ENCODE measurements around the gene ABCC6. TPM values are rescaled to one million over a fixed set of nuclear protein-coding genes. Genes with fewer than 3 reads are reported as not detected.

ABCC6 gene
- polyA plus RNA-seq, 3 donors = 6.1 to 16.5 (median 14.7) TPM

DNA sequence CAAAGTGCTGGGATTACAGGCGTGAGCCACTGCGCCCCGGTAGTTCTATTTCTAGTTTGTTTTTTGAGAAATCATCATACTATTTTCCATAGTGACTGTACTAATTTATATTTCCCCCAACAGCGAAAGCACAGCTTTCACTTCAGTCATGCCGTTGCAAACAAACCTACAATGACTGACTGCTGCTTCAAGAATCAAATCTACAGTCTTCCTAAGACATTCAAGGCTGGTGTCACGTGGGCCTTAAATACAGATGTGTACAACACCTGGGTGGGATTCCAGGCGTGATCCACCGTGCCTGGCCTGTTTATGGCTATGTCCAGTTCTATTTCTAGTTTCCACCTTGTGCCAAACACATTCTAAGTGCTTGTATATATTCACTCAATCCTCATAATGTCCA lies 72.0 kb downstream of the ABCC6 start:
- peak overlapping the region in 1 of 7 donors; percentile 40 for H3K27ac Mint-ChIP-seq
- intact Hi-C loops (cut with micrococcal nuclease) = no loop called here
- H3K27me3 ChIP-seq (ENCODE audit: control insufficient read depth in 2 of 2, insufficient read depth in 2 of 2, low read length in 2 of 2) = no peaks in the 10 kb centered on the region
- no peak overlapping the region for H3K27ac ChIP-seq (ENCODE audit: low read depth in 1 of 2, low read length in 2 of 2)
- H3K9me3 Mint-ChIP-seq = peaks cover 0 to 2% (median 0%) of the 10 kb centered on the region in 7 donors
- H4K20me1 ChIP-seq (ENCODE audit: insufficient read depth, low read length) = peaks cover 9% of the 10 kb centered on the region
- H3K36me3 Mint-ChIP-seq = peaks cover 19 to 30% of the 10 kb centered on the region in 2 donors
- no peak overlapping the region for H3K4me2 ChIP-seq (replicated peaks; ENCODE audit: extremely low read depth, low read length, poor library complexity, severe bottlenecking)
- H3K27me3 Mint-ChIP-seq (ENCODE audit: low read depth in 3 of 3) = peaks cover 0 to 2% (median 1%) of the 10 kb centered on the region in 3 donors
- H3K4me3 Mint-ChIP-seq = no peak overlapping the region
- H3K4me3 ChIP-seq (replicated peaks in 1 of 3; ENCODE audit: low read depth in 2 of 3, low read length in 3 of 3) = no peak overlapping the region
- no peak for TF ChIP-seq CTCF (IDR thresholded peaks at IDR 0.05)
- no peaks in the 10 kb centered on the region for H3K9me3 ChIP-seq (replicated peaks in 1 of 2; ENCODE audit: control insufficient read depth in 1 of 2, insufficient read depth in 1 of 2, low read length in 2 of 2)
- no peaks in the 10 kb centered on the region for H3K4me1 Mint-ChIP-seq
- no peak for DNase-seq
- H3K36me3 ChIP-seq (replicated peaks in 1 of 2; ENCODE audit: control insufficient read depth in 1 of 2, insufficient read depth in 2 of 2, low read length in 2 of 2) = peaks cover 0 to 15% of the 10 kb centered on the region in 2 donors
- H3K79me2 ChIP-seq (ENCODE audit: insufficient read depth, low read length) = no peaks in the 10 kb centered on the region
- no peak overlapping the region for H3K9ac ChIP-seq (ENCODE audit: insufficient read depth, low read length, poor library complexity, severe bottlenecking)
- H3K4me1 ChIP-seq (ENCODE audit: control insufficient read depth in 1 of 2, insufficient read depth in 2 of 2, low read length in 2 of 2) = no peaks in the 10 kb centered on the region
- H2AFZ ChIP-seq (ENCODE audit: insufficient read depth, low read depth, low read length, poor library complexity, severe bottlenecking) = no peak overlapping the region
- 86% methylated on average over 3 of the region's 8 CpGs for WGBS (ENCODE audit: insufficient coverage)

DNA sequence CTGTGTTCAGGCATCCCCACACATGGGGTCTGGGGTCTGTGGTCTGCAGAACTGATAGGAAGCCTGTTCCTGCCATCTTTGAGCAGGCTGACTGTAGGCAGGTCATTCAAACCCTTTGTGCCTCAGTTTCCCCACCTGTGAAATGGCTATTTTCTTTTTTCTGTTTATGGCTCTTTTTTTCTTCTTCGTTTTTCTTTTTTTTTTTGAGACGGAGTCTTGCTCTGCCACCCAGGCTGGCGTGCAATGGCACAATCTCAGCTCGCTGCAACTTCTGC lies 72.5 kb downstream of the ABCC6 start:
- no peaks in the 10 kb centered on the region for H3K4me1 Mint-ChIP-seq
- H3K4me3 ChIP-seq (replicated peaks in 1 of 3; ENCODE audit: low read depth in 2 of 3, low read length in 3 of 3) = no peak overlapping the region
- no peaks in the 10 kb centered on the region for H3K4me1 ChIP-seq (ENCODE audit: control insufficient read depth in 1 of 2, insufficient read depth in 2 of 2, low read length in 2 of 2)
- no peak overlapping the region for H2AFZ ChIP-seq (ENCODE audit: insufficient read depth, low read depth, low read length, poor library complexity, severe bottlenecking)
- no peak overlapping the region for H3K4me2 ChIP-seq (replicated peaks; ENCODE audit: extremely low read depth, low read length, poor library complexity, severe bottlenecking)
- peaks cover 0 to 15% of the 10 kb centered on the region in 2 donors for H3K36me3 ChIP-seq (replicated peaks in 1 of 2; ENCODE audit: control insufficient read depth in 1 of 2, insufficient read depth in 2 of 2, low read length in 2 of 2)
- no peaks in the 10 kb centered on the region for H3K9me3 ChIP-seq (replicated peaks in 1 of 2; ENCODE audit: control insufficient read depth in 1 of 2, insufficient read depth in 1 of 2, low read length in 2 of 2)
- intact Hi-C loops (cut with micrococcal nuclease) = no loop called here
- peaks cover 0 to 2% (median 1%) of the 10 kb centered on the region in 3 donors for H3K27me3 Mint-ChIP-seq (ENCODE audit: low read depth in 3 of 3)
- peak overlapping the region in 1 of 7 donors; percentile 40 for H3K27ac Mint-ChIP-seq
- no peak overlapping the region for H3K4me3 Mint-ChIP-seq
- H3K79me2 ChIP-seq (ENCODE audit: insufficient read depth, low read length) = no peaks in the 10 kb centered on the region
- TF ChIP-seq CTCF (IDR thresholded peaks at IDR 0.05) = no peak
- no peak overlapping the region for H3K9ac ChIP-seq (ENCODE audit: insufficient read depth, low read length, poor library complexity, severe bottlenecking)
- H4K20me1 ChIP-seq (ENCODE audit: insufficient read depth, low read length) = peaks cover 9% of the 10 kb centered on the region
- H3K27me3 ChIP-seq (ENCODE audit: control insufficient read depth in 2 of 2, insufficient read depth in 2 of 2, low read length in 2 of 2) = no peaks in the 10 kb centered on the region
- no peak for DNase-seq
- peaks cover 16 to 26% of the 10 kb centered on the region in 2 donors for H3K36me3 Mint-ChIP-seq
- no peak overlapping the region for H3K27ac ChIP-seq (ENCODE audit: low read depth in 1 of 2, low read length in 2 of 2)
- WGBS (ENCODE audit: insufficient coverage) = 92% methylated on average over 2 of the region's 4 CpGs
- no peaks in the 10 kb centered on the region for H3K9me3 Mint-ChIP-seq

Data from CD14-positive monocyte (primary cell).